OCI-LY7 (cell line): ENCODE results near the gene VPS35L.

Source experiments
- EZH2phosphoT487 ChIP-seq: fragments of 200-600 bp; sonication (generic); IDR thresholded peaks from 2 replicates; pipeline ENCODE4 v1.6.1; 2018; ENCODE audit warnings: low read depth, borderline replicate concordance, mild to moderate bottlenecking, mixed run types, antibody characterized with exemption, low read length, moderate library complexity, mixed read lengths
- TF ChIP-seq, protein P1 (sequence below): fragments of 200-600 bp; sonication (generic); conservative IDR thresholded peaks from 2 replicates; pipeline ENCODE4 v1.5.1; 2014; ENCODE audit warnings: mild to moderate bottlenecking, antibody characterized with exemption, low read length, moderate library complexity, mixed read lengths

DNA sequence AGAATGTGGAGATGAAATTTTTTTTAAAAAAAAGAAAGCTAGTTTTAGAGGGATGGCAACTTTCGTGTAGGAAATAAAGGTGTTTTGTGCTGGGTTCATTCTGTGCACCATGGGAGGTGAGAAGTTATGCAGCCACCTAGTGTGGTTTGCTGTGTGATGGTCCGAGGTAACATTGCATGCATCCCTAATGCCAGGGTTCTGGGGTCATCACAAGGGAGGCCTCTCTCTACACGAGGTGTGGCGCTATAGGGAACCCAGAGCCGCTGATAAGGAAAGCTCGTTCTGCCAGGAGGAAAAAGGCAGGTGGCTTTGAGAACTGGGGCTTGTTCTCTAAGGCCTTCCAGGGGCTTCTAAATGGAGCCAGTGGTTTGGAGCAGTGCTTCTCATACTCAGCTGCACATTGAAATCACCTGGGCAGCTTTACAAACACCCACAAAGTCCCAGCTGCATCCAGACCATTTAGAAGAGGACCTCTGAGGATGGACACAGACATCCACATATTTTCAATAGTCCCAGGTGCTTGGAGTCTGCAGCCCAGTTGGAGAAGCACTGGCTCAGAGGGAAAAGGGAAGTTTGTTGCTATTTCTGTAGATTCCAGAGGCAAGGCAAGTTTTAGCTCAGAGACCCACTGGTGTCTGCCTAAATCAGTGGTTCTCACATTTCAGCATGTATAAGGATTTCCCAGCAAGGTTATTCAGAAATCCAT lies 43.5 kb downstream of the VPS35L start:
- TF ChIP-seq, protein P1, sequence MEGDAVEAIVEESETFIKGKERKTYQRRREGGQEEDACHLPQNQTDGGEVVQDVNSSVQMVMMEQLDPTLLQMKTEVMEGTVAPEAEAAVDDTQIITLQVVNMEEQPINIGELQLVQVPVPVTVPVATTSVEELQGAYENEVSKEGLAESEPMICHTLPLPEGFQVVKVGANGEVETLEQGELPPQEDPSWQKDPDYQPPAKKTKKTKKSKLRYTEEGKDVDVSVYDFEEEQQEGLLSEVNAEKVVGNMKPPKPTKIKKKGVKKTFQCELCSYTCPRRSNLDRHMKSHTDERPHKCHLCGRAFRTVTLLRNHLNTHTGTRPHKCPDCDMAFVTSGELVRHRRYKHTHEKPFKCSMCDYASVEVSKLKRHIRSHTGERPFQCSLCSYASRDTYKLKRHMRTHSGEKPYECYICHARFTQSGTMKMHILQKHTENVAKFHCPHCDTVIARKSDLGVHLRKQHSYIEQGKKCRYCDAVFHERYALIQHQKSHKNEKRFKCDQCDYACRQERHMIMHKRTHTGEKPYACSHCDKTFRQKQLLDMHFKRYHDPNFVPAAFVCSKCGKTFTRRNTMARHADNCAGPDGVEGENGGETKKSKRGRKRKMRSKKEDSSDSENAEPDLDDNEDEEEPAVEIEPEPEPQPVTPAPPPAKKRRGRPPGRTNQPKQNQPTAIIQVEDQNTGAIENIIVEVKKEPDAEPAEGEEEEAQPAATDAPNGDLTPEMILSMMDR: no peak
- TF ChIP-seq EZH2phosphoT487: no peak
